Immature natural killer cell (primary cell): Measurements from ENCODE around the gene GSS. TPM values are rescaled to one million over a fixed set of nuclear protein-coding genes. Genes with fewer than 3 reads are reported as not detected.
A peak's percentile ranks its signal among the peaks of the same experiment; 100 is the strongest.

Experiments
- DNase-seq, 3 donors: peaks; one replicate each; pipeline ENCODE4 v3.0.0; 2022; ENCODE audit warnings: mixed read lengths in 1 of 3
- H3K27ac Mint-ChIP-seq, 6 donors: one replicate each; pipeline ENCODE4 v1.8.0; 2020; ENCODE audit warnings: mixed read lengths in 6 of 6, mild to moderate bottlenecking in 5 of 6, inconsistent platforms in 4 of 6, moderate library complexity in 3 of 6
- H3K27me3 Mint-ChIP-seq, 3 donors: one replicate each; pipeline ENCODE4 v1.8.0; 2020 to 2021; ENCODE audit warnings: low read depth in 3 of 3, mild to moderate bottlenecking in 3 of 3, mixed read lengths in 3 of 3, moderate library complexity in 3 of 3, inconsistent platforms in 1 of 3
- H3K36me3 Mint-ChIP-seq, 3 donors: one replicate each; pipeline ENCODE4 v1.8.0; 2020; ENCODE audit warnings: mixed read lengths in 3 of 3, inconsistent platforms in 2 of 3, mild to moderate bottlenecking in 2 of 3
- H3K4me1 Mint-ChIP-seq, 2 donors: one replicate each; pipeline ENCODE4 v1.8.0; 2020; ENCODE audit warnings: inconsistent platforms in 2 of 2, mild to moderate bottlenecking in 2 of 2, mixed read lengths in 2 of 2, moderate library complexity in 1 of 2
- H3K4me3 Mint-ChIP-seq, 5 donors: one replicate each; pipeline ENCODE4 v1.8.0; 2020; ENCODE audit warnings: mild to moderate bottlenecking in 5 of 5, mixed read lengths in 5 of 5, inconsistent platforms in 3 of 5, moderate library complexity in 3 of 5
- H3K9me3 Mint-ChIP-seq, 6 donors: one replicate each; pipeline ENCODE4 v1.8.0; 2020; ENCODE audit warnings: mild to moderate bottlenecking in 6 of 6, mixed read lengths in 6 of 6, inconsistent platforms in 4 of 6, moderate library complexity in 3 of 6
- polyA plus RNA-seq, 3 donors: library from polyadenylated mRNA; unstranded; fragments of 300-500 nt; fragmentation: Illumina TruSeq; gene quantifications; one replicate each; pipeline ENCODE4 v1.2.3, GENCODE V29; 2021

The GSS gene
- polyA plus RNA-seq, 3 donors from 2014 or later = 32.4 to 60.6 (median 45.7) TPM

DNA sequence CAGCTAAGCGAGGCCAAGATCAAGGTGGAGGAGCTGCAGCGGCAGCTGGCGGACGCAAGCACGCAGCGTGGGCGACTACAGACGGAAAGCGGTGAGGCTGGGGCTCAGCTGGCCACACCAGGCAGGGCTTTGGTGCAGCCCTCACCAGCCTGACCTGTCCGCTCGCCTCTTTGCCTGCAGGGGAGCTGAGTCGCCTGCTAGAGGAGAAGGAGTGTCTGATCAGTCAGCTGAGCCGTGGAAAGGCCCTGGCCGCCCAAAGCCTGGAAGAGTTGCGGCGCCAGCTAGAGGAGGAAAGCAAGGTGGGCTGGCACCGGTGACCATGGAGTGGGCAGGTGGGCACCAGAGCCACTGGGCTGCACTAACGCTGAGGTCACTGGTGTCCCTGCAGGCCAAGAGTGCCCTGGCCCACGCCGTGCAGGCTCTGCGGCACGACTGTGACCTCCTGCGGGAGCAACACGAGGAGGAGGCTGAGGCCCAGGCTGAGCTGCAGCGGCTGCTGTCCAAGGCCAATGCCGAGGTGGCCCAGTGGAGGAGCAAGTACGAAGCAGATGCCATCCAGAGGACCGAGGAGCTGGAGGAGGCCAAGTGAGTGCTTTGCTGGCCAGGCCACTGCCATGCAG lies 42.8 kb upstream of the GSS start:
- peaks cover 4 to 21% (median 8%) of the 10 kb centered on the region in 3 donors for H3K36me3 Mint-ChIP-seq
- H3K9me3 Mint-ChIP-seq = no peaks in the 10 kb centered on the region
- H3K4me3 Mint-ChIP-seq = no peak overlapping the region
- DNase-seq = no peak
- H3K4me1 Mint-ChIP-seq = peaks cover 0 to 2% of the 10 kb centered on the region in 2 donors
- no peak overlapping the region for H3K27ac Mint-ChIP-seq
- H3K27me3 Mint-ChIP-seq = peaks cover 5 to 8% (median 6%) of the 10 kb centered on the region in 3 donors

DNA sequence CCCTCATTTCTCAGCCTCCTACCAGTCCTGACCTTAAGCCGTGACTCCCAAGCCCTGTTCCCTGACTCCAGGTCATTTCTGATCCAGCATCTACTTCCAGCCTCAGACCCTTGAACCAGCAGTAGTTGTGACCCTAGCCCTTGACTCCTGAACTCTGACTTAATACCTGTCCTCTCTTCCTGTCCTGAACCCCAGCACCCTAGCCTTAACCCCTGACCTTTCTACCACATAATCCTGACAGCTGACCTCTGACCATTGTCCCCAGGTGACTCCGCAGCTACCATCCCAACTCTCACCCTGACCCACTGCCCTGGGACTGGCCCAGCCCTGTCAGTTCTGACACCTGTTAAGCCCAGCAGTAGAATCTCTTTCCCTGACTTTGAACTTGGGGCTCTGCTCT lies 42.2 kb upstream of the GSS start:
- DNase-seq = no peak
- H3K36me3 Mint-ChIP-seq = peaks cover 4 to 21% (median 8%) of the 10 kb centered on the region in 3 donors
- no peaks in the 10 kb centered on the region for H3K9me3 Mint-ChIP-seq
- no peak overlapping the region for H3K4me3 Mint-ChIP-seq
- peaks cover 0 to 2% of the 10 kb centered on the region in 2 donors for H3K4me1 Mint-ChIP-seq
- H3K27ac Mint-ChIP-seq = peak overlapping the region in 4 of 6 donors; percentile 25 to 77 (median 32)
- H3K27me3 Mint-ChIP-seq = peaks cover 5 to 8% (median 6%) of the 10 kb centered on the region in 3 donors

DNA sequence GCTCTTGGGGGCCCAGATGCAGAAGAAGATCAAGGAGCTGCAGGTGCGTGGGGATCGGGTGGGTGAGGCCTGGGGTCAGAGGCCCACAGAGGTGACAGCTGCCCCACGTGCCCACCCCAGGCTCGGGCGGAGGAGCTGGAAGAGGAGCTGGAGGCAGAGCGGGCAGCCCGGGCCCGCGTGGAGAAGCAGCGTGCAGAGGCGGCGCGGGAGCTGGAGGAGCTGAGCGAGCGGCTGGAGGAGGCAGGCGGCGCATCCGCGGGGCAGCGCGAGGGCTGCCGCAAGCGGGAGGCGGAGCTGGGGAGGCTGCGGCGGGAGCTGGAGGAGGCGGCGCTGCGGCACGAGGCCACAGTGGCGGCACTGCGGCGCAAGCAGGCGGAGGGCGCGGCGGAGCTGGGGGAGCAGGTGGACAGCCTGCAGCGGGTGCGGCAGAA lies 41.5 kb upstream of the GSS start:
- Mint-ChIP-seq H3K27ac (no peak overlapping the region), H3K9me3 (no peaks in the 10 kb centered on the region), H3K4me1 (peaks cover 0 to 2% of the 10 kb centered on the region in 2 donors), H3K36me3 (peaks cover 4 to 19% (median 8%) of the 10 kb centered on the region in 3 donors), H3K4me3 (no peak overlapping the region), H3K27me3 (peaks cover 5 to 8% (median 5%) of the 10 kb centered on the region in 3 donors)
- DNase-seq = peak in 1 of 3 donors; percentile 8

DNA sequence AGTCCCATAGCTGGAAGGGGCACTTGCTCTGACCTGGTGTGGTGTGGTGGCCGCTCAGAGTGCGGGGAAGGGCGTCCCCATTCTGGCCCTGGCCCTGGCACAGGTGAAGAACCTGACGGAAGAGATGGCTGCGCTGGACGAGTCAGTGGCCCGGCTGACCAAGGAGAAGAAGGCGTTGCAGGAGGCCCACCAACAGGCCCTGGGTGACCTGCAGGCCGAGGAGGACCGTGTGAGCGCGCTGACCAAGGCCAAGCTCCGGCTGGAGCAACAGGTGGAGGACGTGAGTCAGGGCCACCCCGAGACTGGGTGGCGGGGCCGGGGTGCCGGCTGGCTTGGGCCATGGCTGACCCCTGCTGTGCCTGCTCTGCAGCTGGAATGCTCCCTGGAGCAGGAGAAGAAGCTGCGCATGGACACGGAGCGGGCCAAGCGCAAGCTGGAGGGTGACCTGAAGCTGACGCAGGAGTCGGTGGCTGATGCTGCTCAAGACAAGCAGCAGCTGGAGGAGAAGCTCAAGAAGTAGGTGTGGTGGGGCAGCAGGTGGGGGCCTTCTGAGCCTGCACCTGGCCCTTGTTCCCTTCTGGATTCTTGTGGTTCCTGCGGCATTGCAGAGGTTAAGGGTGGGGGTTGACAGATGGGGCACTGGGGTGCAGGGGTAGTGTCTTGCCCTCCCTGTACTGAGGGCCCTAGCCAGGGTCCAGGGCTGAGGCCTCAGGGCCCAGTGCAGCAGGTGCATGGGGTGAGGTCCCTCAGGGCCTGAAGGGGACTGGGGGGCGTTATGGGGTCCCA lies 40.8 kb upstream of the GSS start:
- no peak for DNase-seq

DNA sequence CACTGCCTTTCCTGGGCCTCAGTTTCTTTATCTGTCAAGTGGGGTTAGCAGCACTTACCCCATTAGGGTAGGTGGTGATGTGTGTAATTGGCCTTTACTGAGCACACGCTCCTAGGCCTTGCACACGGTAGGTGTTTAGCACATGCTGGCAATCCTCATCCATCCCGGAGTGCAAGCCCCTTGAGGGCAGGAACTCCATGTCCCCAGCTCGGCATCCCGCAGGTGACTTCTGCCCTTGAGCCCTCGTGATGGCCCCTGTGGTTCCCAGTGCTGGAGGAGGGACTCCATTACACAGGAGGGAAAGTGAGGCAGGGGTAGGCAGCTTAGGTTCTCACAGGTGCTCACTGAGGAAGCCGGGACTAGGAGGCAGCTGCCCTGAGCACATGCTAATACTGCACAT lies 40.1 kb upstream of the GSS start:
- H3K36me3 Mint-ChIP-seq = peaks cover 4 to 14% (median 8%) of the 10 kb centered on the region in 3 donors
- H3K9me3 Mint-ChIP-seq = no peaks in the 10 kb centered on the region
- no peak overlapping the region for H3K4me3 Mint-ChIP-seq
- peak overlapping the region in 1 of 6 donors; percentile 58 for H3K27ac Mint-ChIP-seq
- no peak for DNase-seq
- H3K4me1 Mint-ChIP-seq = peaks cover 0 to 2% of the 10 kb centered on the region in 2 donors
- peaks cover 3 to 8% (median 3%) of the 10 kb centered on the region in 3 donors for H3K27me3 Mint-ChIP-seq

More for the DNA sequence above, 40.8 kb upstream of the GSS start:
- Mint-ChIP-seq H3K27ac (no peak overlapping the region), H3K9me3 (no peaks in the 10 kb centered on the region), H3K27me3 (peaks cover 5 to 8% (median 5%) of the 10 kb centered on the region in 3 donors), H3K4me1 (peaks cover 0 to 2% of the 10 kb centered on the region in 2 donors), H3K4me3 (no peak overlapping the region), H3K36me3 (peaks cover 4 to 17% (median 8%) of the 10 kb centered on the region in 3 donors)

DNA sequence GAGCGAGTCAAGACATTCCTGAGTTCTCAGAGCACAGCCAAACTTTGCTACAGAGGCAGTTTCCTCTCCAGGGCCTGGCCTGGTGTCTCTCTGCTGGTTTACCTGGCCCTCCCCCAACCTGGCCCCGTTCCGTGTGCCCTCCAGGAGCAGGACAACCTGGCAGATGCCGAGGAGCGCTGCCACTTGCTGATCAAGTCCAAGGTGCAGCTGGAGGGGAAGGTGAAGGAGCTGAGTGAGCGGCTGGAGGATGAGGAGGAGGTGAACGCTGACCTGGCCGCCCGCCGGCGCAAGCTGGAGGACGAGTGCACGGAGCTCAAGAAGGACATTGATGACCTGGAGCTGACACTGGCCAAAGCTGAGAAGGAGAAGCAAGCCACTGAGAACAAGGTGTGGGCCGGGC lies 39.6 kb upstream of the GSS start:
- Mint-ChIP-seq H3K36me3 (peaks cover 4 to 14% (median 8%) of the 10 kb centered on the region in 3 donors), H3K4me3 (no peak overlapping the region), H3K9me3 (no peaks in the 10 kb centered on the region), H3K27me3 (peaks cover 2 to 8% (median 3%) of the 10 kb centered on the region in 3 donors), H3K4me1 (peaks cover 0 to 2% of the 10 kb centered on the region in 2 donors), H3K27ac (peak overlapping the region in 1 of 6 donors; percentile 22)
- no peak for DNase-seq

DNA sequence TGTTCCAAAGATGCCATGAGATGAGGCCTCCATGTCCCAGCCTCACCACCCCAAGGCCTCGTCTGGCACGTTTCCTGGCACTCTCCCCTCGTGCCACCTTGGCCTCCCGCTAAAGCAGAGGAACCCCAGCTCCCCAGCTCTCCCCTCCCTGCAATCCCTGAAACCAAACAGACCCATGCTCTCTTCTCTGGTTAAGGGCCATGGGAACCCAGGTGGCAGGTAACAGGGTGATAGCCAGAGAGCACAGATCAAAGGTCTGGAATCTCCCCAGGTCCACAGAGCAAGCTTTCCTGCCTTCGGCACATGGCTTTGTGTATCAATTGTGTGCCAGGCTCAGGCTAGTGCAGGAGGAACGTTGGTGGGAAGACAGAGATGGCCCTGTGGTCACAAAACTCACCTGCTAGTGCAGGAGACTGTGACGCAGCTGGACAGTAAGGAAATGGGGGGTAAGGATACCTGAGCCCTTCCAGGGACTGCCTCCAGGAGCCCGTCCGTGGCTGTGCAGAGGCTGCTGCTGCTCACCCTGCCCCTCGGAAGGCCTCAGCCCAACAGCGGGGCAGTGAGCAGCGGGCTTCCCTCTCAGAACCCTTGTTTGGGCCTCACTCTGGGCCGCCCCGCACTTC lies 39.0 kb upstream of the GSS start:
- no peak for DNase-seq
- peaks cover 2 to 8% (median 3%) of the 10 kb centered on the region in 3 donors for H3K27me3 Mint-ChIP-seq
- H3K27ac Mint-ChIP-seq = peak overlapping the region in 1 of 6 donors; percentile 51
- H3K36me3 Mint-ChIP-seq = peaks cover 4 to 14% (median 8%) of the 10 kb centered on the region in 3 donors
- no peak overlapping the region for H3K4me3 Mint-ChIP-seq
- no peaks in the 10 kb centered on the region for H3K9me3 Mint-ChIP-seq
- H3K4me1 Mint-ChIP-seq = peaks cover 0 to 2% of the 10 kb centered on the region in 2 donors

DNA sequence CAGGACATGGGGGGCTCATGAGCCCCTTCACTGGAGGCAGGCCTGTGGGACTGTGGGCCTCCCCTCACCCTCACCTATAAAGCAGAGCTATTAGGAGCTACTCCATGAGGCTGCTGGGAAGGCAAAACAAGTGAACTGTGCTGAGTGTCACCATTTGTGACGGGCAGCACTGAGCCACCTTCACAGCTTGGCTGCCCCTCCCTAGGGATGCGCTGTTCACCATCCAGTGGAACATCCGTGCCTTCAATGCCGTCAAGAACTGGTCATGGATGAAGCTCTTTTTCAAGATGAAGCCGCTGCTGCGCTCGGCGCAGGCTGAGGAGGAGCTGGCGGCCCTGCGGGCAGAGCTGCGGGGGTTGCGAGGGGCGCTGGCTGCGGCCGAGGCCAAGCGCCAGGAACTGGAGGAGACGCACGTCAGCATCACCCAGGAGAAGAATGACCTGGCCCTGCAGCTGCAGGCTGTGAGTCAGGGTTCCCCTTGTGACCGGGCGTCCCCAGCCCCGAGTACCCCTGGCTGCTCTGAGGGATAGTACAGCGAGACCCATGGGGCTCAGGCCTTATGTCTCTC lies 38.4 kb upstream of the GSS start:
- H3K27ac Mint-ChIP-seq = no peak overlapping the region
- H3K36me3 Mint-ChIP-seq = peaks cover 4 to 14% (median 8%) of the 10 kb centered on the region in 3 donors
- peaks cover 0 to 2% of the 10 kb centered on the region in 2 donors for H3K4me1 Mint-ChIP-seq
- peaks cover 2 to 8% (median 2%) of the 10 kb centered on the region in 3 donors for H3K27me3 Mint-ChIP-seq
- no peak overlapping the region for H3K4me3 Mint-ChIP-seq
- DNase-seq = no peak
- no peaks in the 10 kb centered on the region for H3K9me3 Mint-ChIP-seq

DNA sequence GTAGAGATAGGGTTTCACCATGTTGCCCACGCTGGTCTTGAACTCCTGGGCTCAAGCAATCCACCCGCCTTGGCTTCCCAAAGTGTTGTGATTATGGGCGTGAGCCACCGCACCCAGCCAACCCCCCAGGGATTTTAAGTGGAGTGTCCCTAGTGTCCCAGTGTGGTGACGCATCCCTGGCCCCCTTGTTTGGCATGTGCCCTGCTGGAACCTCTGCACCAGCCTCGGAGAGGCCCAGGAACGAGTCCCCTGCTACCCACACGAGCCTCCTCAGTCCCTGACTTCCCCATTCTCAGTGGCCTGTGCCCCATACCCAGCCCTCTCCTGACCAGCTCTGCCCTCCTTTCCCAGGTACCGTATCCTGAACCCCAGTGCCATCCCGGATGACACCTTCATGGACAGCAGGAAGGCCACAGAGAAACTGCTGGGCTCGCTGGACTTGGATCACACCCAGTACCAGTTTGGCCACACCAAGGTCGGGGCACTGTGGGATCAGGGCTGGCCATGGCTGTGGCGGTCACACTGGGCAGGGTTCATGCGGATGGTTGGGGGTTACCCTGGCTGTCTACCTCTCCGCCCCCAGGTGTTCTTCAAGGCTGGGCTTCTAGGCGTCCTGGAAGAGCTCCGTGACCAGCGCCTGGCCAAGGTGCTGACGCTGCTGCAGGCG lies 37.3 kb upstream of the GSS start:
- Mint-ChIP-seq H3K27ac (no peak overlapping the region), H3K9me3 (no peaks in the 10 kb centered on the region), H3K36me3 (peaks cover 4 to 10% (median 5%) of the 10 kb centered on the region in 3 donors)

DNA sequence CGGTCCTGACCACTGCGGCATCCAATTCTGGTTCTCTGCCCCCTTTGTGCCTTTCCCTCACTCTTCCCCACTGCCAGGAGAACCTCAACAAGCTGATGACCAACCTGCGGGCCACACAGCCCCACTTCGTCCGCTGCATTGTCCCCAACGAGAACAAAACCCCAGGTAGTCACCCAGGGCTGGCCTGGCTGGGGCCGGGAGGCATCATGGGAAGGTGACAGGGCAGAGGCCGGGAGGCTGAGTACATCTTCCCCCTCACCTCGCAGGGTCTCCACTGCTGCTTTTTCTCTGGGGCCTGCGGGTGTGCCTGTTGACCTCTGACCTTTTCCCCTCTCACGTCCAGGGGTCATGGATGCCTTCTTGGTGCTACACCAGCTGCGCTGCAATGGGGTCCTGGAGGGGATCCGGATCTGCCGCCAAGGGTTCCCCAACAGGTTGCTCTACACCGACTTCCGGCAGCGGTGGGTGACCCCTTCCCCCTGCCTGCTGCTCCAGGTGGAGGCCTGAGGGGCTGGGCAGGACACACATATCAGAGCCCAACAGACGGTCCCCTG lies 35.1 kb upstream of the GSS start:
- Mint-ChIP-seq H3K9me3 (no peaks in the 10 kb centered on the region), H3K36me3 (peaks cover 0 to 3% (median 0%) of the 10 kb centered on the region in 3 donors), H3K27ac (no peak overlapping the region), H3K27me3 (peaks cover 0 to 3% (median 2%) of the 10 kb centered on the region in 3 donors), H3K4me3 (no peak overlapping the region), H3K4me1 (no peaks in the 10 kb centered on the region)
- DNase-seq = no peak

More for the DNA sequence above, 37.3 kb upstream of the GSS start:
- peaks cover 0 to 5% (median 5%) of the 10 kb centered on the region in 3 donors for H3K27me3 Mint-ChIP-seq
- no peak overlapping the region for H3K4me3 Mint-ChIP-seq
- peaks cover 0 to 2% of the 10 kb centered on the region in 2 donors for H3K4me1 Mint-ChIP-seq
- no peak for DNase-seq

DNA sequence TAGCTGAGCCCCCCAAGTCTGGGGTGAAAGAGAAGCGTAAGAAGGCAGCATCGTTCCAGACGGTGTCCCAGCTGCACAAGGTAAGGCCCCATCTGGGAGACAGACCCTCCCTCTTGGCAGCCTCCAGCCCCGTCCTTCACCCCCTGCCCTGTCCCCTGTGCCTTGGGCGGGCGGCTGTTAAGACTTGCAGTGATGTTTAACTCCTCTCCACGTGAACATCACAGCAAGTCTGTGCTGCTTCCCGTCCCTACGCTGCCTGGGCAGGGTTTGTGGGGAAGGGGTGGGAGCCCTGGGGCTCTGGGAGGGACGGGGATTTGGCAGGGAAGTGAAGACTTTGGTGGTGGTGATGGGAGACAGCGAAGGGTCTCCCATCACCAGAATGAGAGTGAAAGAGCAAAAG lies 34.6 kb upstream of the GSS start:
- Mint-ChIP-seq H3K4me3 (no peak overlapping the region), H3K27me3 (peaks cover 0 to 3% (median 2%) of the 10 kb centered on the region in 3 donors), H3K36me3 (peaks cover 0 to 3% (median 0%) of the 10 kb centered on the region in 3 donors), H3K9me3 (no peaks in the 10 kb centered on the region), H3K27ac (no peak overlapping the region), H3K4me1 (no peaks in the 10 kb centered on the region)
- DNase-seq = no peak

DNA sequence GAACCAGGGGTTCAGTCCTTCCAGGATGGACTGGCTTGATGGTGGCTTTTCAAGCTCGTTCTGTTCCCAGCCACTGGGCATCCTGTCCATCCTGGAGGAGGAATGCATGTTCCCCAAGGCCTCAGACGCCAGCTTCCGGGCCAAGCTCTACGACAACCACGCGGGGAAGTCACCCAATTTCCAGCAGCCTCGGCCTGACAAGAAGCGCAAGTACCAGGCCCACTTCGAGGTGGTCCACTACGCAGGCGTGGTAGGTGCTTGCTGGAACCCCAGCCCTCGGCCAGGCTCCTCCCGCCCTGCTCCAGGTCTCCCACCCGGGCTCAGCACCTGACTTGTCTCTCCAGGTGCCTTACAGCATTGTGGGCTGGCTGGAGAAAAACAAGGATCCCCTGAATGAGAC lies 34.1 kb upstream of the GSS start:
- Mint-ChIP-seq H3K9me3 (no peaks in the 10 kb centered on the region), H3K36me3 (peaks cover 0 to 2% (median 0%) of the 10 kb centered on the region in 3 donors), H3K4me3 (no peak overlapping the region), H3K4me1 (no peaks in the 10 kb centered on the region), H3K27me3 (peaks cover 1 to 3% (median 2%) of the 10 kb centered on the region in 3 donors), H3K27ac (no peak overlapping the region)
- DNase-seq = no peak

DNA sequence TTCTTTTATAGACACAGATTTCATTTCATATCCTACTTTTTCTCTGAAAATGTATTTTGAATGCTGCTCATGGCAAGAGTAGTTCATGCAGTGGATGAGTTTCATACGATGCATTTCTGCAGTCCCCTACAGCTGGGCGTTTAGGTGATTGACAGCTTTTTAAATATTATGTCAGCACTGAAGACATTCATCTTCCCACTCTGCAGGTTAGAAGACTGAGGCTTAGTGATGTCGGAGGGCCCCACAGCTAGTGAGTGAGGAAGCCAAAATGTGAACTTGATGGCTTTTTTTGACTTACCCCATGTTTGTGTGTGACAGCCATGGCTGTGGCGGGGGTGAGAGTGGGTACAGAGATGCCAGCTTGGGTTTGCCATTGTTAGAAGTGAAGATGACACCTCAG lies 33.5 kb upstream of the GSS start:
- H3K9me3 Mint-ChIP-seq = no peaks in the 10 kb centered on the region
- DNase-seq = no peak
- peak overlapping the region in 1 of 6 donors; percentile 12 for H3K27ac Mint-ChIP-seq
- H3K4me3 Mint-ChIP-seq = no peak overlapping the region
- no peaks in the 10 kb centered on the region for H3K4me1 Mint-ChIP-seq
- no peaks in the 10 kb centered on the region for H3K36me3 Mint-ChIP-seq
- peaks cover 1 to 3% (median 3%) of the 10 kb centered on the region in 3 donors for H3K27me3 Mint-ChIP-seq
